GM21825 (cell line): ENCODE results near the gene UAP1L1.

Experiments used
- ATAC-seq: cut with Tn5 transposase; IDR thresholded peaks from one replicate; pipeline ENCODE4 v1.9.1; 2021; ENCODE audit warnings: mild to moderate bottlenecking, moderate library complexity; ENCODE audit not compliant: unreplicated experiment

The UAP1L1 gene

DNA sequence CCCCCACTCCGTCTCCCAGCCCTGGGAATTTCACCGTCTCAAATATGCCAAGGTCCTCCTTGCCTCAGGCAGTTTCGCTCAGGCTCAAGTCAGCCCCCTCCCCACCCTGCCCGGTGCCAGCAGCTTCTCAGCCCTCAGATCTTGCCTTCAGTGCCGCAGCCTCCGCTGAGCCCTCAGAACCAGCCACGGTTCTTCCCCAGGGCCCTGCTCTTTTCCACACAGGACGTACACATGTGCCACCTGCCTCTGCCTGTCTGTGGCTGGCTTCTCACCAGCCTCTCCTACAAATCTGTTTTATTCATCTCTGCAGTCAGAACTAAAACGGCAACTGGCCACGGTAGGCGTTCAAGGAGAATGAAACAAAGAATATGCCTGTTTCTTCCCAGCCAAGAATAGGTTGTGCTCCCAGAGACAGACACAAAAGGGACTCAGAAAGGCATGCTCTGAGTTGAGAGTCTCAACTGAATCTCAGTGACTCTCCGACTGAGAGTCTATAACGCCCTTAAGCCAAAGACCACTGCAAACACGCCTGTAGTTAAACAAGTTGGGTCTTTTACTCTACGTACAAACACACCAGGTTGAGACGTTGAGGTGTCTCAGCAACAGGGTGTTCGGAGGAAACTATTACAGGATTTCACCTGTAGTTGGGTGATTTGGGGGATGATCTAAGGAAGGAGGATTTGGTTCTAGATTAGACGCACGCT lies 51.0 kb downstream of the UAP1L1 start:
- no peak for ATAC-seq

DNA sequence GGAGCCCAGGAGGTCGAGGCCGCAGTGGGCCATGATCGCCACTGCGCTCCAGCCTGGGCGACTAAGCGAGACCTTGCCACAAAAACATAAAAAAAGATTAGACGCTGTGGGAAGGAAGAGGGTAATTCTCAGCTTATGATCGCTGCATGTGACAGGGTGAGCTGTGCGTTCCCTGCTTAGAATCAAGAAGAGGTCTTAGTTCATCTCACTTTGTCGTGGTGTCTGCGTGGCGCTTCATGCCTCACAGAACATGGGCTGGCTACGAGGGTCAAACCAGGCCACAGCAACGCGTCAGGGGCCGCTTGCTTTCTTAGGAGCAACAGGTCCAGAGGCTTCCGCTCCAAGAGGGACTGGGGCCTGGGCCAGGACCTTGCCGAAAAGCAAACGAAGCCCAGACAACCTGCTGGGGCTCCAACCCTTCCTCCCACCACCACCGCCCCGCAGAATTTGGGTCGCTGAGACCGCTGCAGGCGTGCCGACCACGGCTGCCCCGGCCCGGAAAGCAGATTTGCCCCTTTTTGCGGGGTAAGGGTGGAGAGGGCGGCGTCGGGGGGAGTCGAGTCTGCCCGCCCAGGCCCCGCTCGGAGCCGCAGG lies 51.6 kb downstream of the UAP1L1 start:
- peak; percentile 6 for ATAC-seq

DNA sequence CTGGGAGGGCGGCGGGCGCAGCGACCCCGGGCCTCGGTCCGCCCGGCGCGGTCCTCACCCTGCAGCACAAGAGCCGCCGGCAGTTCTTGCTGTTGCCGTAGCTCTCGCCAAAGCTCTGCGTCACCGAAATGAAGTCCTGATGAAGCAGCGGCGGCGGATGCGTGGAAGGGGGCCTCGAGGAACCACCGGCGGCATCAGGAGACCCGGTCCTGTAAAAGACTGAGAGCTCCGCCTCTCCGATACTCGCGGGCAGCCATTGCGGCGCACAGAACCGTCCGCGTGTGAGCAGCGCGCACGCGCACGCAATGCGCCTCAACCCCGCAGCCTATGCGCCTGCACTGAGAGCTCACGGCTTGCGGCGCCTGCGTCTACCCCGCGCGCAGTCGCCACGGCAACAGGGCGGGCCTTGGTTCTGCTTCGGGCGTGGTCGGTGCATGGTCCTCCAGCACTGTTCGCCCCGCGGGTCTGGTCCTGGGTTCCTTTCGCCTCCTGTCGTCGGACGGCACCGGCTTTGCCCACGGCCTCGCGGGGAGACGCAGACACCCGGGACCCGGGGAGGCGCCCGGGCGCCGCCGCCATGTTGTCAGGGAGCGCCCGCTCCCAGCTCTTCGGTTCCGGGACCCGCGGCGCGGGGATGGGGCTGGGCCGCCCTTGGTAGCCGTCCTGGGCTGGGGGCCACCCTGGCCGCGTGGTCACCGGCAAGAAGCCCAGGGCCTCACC lies 52.3 kb downstream of the UAP1L1 start:
- ATAC-seq = peak; percentile 67

DNA sequence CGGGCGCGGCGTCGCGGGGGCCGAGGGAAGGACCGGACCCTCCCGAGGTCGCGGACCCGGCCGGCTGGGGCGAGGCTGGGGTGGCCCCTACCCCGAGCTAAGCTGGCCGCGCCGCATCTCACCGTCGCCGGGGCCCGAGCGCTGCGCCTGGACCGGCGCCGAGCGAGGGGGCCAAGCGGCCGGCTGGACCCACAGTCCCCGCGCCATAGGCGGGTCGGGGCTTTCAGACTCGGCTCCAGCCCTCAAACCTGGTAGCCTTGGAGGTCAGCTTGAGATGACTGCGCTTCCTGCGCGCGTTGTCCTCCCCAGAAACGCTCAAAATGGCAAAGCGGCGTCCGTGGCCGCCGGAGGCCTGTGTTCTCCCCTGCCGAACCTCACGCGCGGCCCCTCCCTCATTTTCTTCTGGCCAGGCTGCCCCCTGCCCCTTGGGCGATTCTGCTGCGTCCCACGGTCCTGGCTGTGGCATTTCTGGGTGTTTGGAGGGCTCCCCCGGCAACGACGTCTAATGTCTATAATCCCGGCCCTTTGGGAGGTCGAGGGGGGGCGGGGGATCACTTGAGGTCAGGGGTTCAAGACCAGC lies 52.9 kb downstream of the UAP1L1 start:
- ATAC-seq = peak; percentile 8
